CD4-positive, alpha-beta T cell (primary cell): ENCODE data around the gene KIF2A. TPM values are rescaled to one million over a fixed set of nuclear protein-coding genes. Genes with fewer than 3 reads are reported as not detected.
A peak's percentile ranks its signal among the peaks of the same experiment; 100 is the strongest.

Experiments
- ATAC-seq: fragments of 200-7000 bp; cut with Tn5 transposase; one replicate; pipeline ENCODE4 v1.10.0; 2022; ENCODE audit warnings: mild to moderate bottlenecking; ENCODE audit not compliant: poor library complexity
- CTCF ChIA-PET: fragments of 350-600 bp; sonication (Branson Sonifier 250); formaldehyde crosslinking; loops from one replicate; lab custom pipeline; 2021; ENCODE audit warnings: antibody characterized with exemption, inconsistent platforms; lab: Charles Lee
- POLR2A ChIA-PET: fragments of 350-600 bp; sonication (Branson Sonifier 250); formaldehyde crosslinking; loops from one replicate; lab custom pipeline; 2021; ENCODE audit warnings: antibody characterized with exemption, inconsistent platforms; lab: Charles Lee
- DNase-seq, 14 experiments: peaks; one replicate each; pipeline ENCODE4 v3.0.0-alpha.2; 2013 to 2020; ENCODE audit warnings: mixed read lengths in 2 of 14
- H3K27ac ChIP-seq, 2 donors: one replicate each; pipeline versions ENCODE4 v1.5.1 to v1.7.0; 2013; ENCODE audit warnings: low read length in 2 of 2, low read depth in 1 of 2, mild to moderate bottlenecking in 1 of 2
- H3K27me3 ChIP-seq, 2 experiments: 1 replicate in 1 of 2; 2 replicates in 1 of 2; pipeline versions ENCODE4 v1.6.1 to v1.7.0; 2013; ENCODE audit warnings: low read length in 2 of 2, control low read depth in 1 of 2, mild to moderate bottlenecking in 1 of 2, moderate library complexity in 1 of 2; ENCODE audit not compliant: insufficient read depth in 2 of 2, control insufficient read depth in 1 of 2
- H3K36me3 ChIP-seq: one replicate; pipeline ENCODE4 v1.6.1; 2013; ENCODE audit warnings: low read length, control low read depth; ENCODE audit not compliant: insufficient read depth
- H3K4me1 ChIP-seq: one replicate; pipeline ENCODE4 v1.6.1; 2013; ENCODE audit warnings: low read length, control low read depth; ENCODE audit not compliant: insufficient read depth
- H3K4me3 ChIP-seq: one replicate; pipeline ENCODE4 v1.5.1; 2013; ENCODE audit warnings: mild to moderate bottlenecking, low read length, moderate library complexity
- H3K9me3 ChIP-seq, 2 experiments: 1 replicate in 1 of 2; 2 replicates in 1 of 2; pipeline versions ENCODE4 v1.6.1 to v1.7.0; 2013; ENCODE audit warnings: low read length in 2 of 2, mild to moderate bottlenecking in 2 of 2, control low read depth in 1 of 2, moderate library complexity in 1 of 2; ENCODE audit not compliant: control insufficient read depth in 1 of 2, insufficient read depth in 1 of 2
- H3K27ac Mint-ChIP-seq: one replicate; pipeline ENCODE4 v1.8.0; 2020; ENCODE audit warnings: mixed read lengths
- H3K27me3 Mint-ChIP-seq: one replicate; pipeline ENCODE4 v1.8.0; 2021; ENCODE audit warnings: mixed read lengths
- H3K36me3 Mint-ChIP-seq: one replicate; pipeline ENCODE4 v1.8.0; 2021; ENCODE audit warnings: low read depth, mixed read lengths
- H3K4me1 Mint-ChIP-seq: one replicate; pipeline ENCODE4 v1.8.0; 2021; ENCODE audit warnings: low read depth, mixed read lengths
- H3K4me3 Mint-ChIP-seq: one replicate; pipeline ENCODE4 v1.8.0; 2020; ENCODE audit warnings: mild to moderate bottlenecking, mixed read lengths
- H3K9me3 Mint-ChIP-seq: one replicate; pipeline ENCODE4 v1.8.0; 2020; ENCODE audit warnings: mixed read lengths
- intact Hi-C, 2 experiments: fragments of 100-400 bp; cut with DNase I in 1 of 2; cut with micrococcal nuclease in 1 of 2; formaldehyde crosslinking; loops; one replicate each; pipeline versions ENCODE4 v1.15.1 to v1.9.0; 2023 to 2025; cut with DNase I, micrococcal nuclease
- total RNA-seq, 174 experiments: library from RNA in 2 of 174; stranded (reverse) in 2 of 174; gene quantifications; one replicate each; pipeline ENCODE4 v1.2.3 and lab custom pipeline; 2021 to 2026
- TF ChIP-seq, protein P1 (sequence below): fragments of 200-600 bp; IDR thresholded peaks from one replicate; pipeline ENCODE4 v1.8.0; 2022; ENCODE audit warnings: antibody characterized with exemption, mild to moderate bottlenecking

KIF2A gene
- total RNA-seq, 2 experiments from 2014 or later, result 78.4 to 81.8 TPM

- Histone ChIP-seq H3K36me3 (peaks cover 66% of the 10 kb centered on the region), H3K27me3 (no peaks in the 10 kb centered on the region), H3K4me1 (no peaks in the 10 kb centered on the region), H3K4me3 (no peak overlapping the region), H3K27ac (no peak overlapping the region), H3K9me3 (no peaks in the 10 kb centered on the region)
- ChIA-PET POLR2A (interaction anchor here (1.0 kb wide), 1 partner anchor 48 kb away, joined by 4 read pairs; the partner anchor contains the start of gene KIF2A), CTCF (no interaction called here)
- ATAC-seq (peak; percentile 67), DNase-seq (peak in 4 of 14 experiments; percentile 47 to 75 (median 72))
- Mint-ChIP-seq H3K9me3 (no peaks in the 10 kb centered on the region), H3K27ac (peak overlapping the region; percentile 70), H3K36me3 (peaks cover 92% of the 10 kb centered on the region), H3K27me3 (no peaks in the 10 kb centered on the region), H3K4me3 (no peak overlapping the region), H3K4me1 (peaks cover 7% of the 10 kb centered on the region)
- TF ChIP-seq, protein P1, sequence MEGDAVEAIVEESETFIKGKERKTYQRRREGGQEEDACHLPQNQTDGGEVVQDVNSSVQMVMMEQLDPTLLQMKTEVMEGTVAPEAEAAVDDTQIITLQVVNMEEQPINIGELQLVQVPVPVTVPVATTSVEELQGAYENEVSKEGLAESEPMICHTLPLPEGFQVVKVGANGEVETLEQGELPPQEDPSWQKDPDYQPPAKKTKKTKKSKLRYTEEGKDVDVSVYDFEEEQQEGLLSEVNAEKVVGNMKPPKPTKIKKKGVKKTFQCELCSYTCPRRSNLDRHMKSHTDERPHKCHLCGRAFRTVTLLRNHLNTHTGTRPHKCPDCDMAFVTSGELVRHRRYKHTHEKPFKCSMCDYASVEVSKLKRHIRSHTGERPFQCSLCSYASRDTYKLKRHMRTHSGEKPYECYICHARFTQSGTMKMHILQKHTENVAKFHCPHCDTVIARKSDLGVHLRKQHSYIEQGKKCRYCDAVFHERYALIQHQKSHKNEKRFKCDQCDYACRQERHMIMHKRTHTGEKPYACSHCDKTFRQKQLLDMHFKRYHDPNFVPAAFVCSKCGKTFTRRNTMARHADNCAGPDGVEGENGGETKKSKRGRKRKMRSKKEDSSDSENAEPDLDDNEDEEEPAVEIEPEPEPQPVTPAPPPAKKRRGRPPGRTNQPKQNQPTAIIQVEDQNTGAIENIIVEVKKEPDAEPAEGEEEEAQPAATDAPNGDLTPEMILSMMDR, result peak; percentile 84
- intact Hi-C loops, result loop anchor here (1.0 to 2.0 kb wide), 3 partner anchors 62 to 129 kb away; no protein-coding TSS in a partner anchor
Measured at GRCh38 chr5:62354028-62354874, 48.2 kb downstream of the KIF2A start.

DNA sequence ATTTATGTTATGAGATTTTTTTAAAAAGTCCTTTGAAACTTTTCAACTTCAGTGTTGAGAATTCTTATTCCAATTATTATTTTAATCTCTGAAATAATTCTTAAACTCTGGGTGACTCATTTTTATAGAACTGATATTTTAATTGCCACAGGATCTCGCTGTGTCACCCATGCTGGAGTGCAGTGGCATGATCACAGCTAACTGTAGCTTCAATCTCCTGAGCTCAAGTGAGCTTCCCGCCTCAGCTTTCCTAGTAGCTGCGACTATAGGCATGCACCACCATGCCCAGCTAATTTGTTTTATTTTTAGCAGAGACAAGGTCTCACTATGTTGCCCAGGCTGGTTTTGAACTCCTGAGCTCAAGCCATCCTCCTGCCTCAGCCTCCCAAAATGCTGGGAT, 56.7 kb downstream of the KIF2A start:
- Mint-ChIP-seq H3K9me3 (no peaks in the 10 kb centered on the region), H3K36me3 (peaks cover 76% of the 10 kb centered on the region), H3K4me3 (no peak overlapping the region), H3K27me3 (no peaks in the 10 kb centered on the region), H3K4me1 (no peaks in the 10 kb centered on the region), H3K27ac (no peak overlapping the region)
- intact Hi-C loops, result loop anchor here in 1 of 2 experiments (5.0 kb wide), 1 partner anchor 35 kb away; no protein-coding TSS in a partner anchor
- H3K4me3 ChIP-seq, result no peak overlapping the region
- peaks cover 73% of the 10 kb centered on the region for H3K36me3 ChIP-seq
- no peaks in the 10 kb centered on the region for H3K9me3 ChIP-seq
- CTCF ChIA-PET, result no interaction called here
- H3K27me3 ChIP-seq, result no peaks in the 10 kb centered on the region
- no peak overlapping the region for H3K27ac ChIP-seq
- POLR2A ChIA-PET, result interaction anchor here (1.2 kb wide), 1 partner anchor 25 kb away, joined by 3 read pairs; no protein-coding TSS in a partner anchor
- DNase-seq (no peak), ATAC-seq (no peak)
- H3K4me1 ChIP-seq, result no peaks in the 10 kb centered on the region
- TF ChIP-seq, protein P1, result no peak

- H3K4me3 ChIP-seq, result no peak overlapping the region
- H3K9me3 Mint-ChIP-seq, result no peaks in the 10 kb centered on the region
- H3K27me3 Mint-ChIP-seq, result no peaks in the 10 kb centered on the region
- H3K4me1 ChIP-seq, result no peaks in the 10 kb centered on the region
- H3K27ac Mint-ChIP-seq, result peak overlapping the region; percentile 76
- TF ChIP-seq, protein P1, result no peak
- ATAC-seq, result no peak
- intact Hi-C loops, result no loop called here
- H3K27me3 ChIP-seq, result no peaks in the 10 kb centered on the region
- H3K4me3 Mint-ChIP-seq, result no peak overlapping the region
- CTCF ChIA-PET, result interaction anchor here (1.1 kb wide), 1 partner anchor 17 kb away, joined by 3 read pairs; no protein-coding TSS in a partner anchor
- no peak for DNase-seq
- no peaks in the 10 kb centered on the region for H3K4me1 Mint-ChIP-seq
- no peaks in the 10 kb centered on the region for H3K9me3 ChIP-seq
- H3K36me3 Mint-ChIP-seq, result peaks cover 74% of the 10 kb centered on the region
- H3K27ac ChIP-seq, result no peak overlapping the region
- peaks cover 70% of the 10 kb centered on the region for H3K36me3 ChIP-seq
- POLR2A ChIA-PET, result no interaction called here
Measured at GRCh38 chr5:62369039-62369438, 63.0 kb downstream of the KIF2A start.
